CD4-positive, alpha-beta T cell treated with Interleukin-4 for 4 hours (primary cell): Measurements from ENCODE around the gene THBS1.
A peak's percentile ranks its signal among the peaks of the same experiment; 100 is the strongest.

ENCODE experiments used
- DNase-seq: peaks from one replicate; pipeline ENCODE4 v3.0.0-alpha.2; 2020

The THBS1 gene

DNA sequence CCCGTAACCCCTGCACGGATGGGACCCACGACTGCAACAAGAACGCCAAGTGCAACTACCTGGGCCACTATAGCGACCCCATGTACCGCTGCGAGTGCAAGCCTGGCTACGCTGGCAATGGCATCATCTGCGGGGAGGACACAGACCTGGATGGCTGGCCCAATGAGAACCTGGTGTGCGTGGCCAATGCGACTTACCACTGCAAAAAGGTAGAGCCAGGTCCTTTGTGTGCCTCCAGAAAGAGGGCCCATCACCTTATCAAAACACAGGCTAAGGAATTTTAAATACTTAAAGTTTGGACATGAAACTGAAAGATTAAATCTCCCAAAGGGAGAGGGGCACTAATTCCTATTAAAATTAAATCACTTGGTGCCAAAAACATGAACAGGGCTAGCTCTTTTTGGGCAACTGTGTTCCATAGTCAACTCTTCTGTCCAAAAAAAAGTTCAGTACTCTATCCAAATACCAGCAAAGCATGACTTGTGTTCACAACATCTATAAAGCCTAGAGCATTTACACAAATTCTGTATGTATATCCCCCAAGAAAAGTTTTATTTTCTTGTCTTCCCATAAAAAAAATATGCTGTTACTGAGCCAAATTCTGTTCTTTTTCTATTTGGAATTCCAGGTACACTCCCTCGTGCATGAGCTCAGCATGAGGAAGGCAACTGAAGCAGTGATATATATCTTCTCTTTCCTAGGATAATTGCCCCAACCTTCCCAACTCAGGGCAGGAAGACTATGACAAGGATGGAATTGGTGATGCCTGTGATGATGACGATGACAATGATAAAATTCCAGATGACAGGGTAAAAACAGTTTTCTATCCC is 9.2 kb downstream of the THBS1 start:
- DNase-seq: no peak

- no peak for DNase-seq
Measured at GRCh38 chr15:39591141-39591895, 10.4 kb downstream of the THBS1 start.

- no peak for DNase-seq
Measured at GRCh38 chr15:39591896-39592315, 11.0 kb downstream of the THBS1 start.

- DNase-seq: no peak
Measured at GRCh38 chr15:39592500-39592899, 11.6 kb downstream of the THBS1 start.

DNA sequence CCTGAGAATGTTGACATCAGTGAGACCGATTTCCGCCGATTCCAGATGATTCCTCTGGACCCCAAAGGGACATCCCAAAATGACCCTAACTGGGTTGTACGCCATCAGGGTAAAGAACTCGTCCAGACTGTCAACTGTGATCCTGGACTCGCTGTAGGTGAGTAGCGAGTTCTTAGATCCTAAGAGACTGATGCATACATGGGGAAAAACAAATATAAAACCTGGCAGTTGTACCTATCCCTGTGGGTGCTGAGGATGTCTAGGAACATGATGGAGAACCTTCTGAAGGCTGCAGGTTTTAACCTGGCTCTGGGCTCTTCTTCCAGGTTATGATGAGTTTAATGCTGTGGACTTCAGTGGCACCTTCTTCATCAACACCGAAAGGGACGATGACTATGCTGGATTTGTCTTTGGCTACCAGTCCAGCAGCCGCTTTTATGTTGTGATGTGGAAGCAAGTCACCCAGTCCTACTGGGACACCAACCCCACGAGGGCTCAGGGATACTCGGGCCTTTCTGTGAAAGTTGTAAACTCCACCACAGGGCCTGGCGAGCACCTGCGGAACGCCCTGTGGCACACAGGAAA is 12.3 kb downstream of the THBS1 start:
- DNase-seq: no peak

DNA sequence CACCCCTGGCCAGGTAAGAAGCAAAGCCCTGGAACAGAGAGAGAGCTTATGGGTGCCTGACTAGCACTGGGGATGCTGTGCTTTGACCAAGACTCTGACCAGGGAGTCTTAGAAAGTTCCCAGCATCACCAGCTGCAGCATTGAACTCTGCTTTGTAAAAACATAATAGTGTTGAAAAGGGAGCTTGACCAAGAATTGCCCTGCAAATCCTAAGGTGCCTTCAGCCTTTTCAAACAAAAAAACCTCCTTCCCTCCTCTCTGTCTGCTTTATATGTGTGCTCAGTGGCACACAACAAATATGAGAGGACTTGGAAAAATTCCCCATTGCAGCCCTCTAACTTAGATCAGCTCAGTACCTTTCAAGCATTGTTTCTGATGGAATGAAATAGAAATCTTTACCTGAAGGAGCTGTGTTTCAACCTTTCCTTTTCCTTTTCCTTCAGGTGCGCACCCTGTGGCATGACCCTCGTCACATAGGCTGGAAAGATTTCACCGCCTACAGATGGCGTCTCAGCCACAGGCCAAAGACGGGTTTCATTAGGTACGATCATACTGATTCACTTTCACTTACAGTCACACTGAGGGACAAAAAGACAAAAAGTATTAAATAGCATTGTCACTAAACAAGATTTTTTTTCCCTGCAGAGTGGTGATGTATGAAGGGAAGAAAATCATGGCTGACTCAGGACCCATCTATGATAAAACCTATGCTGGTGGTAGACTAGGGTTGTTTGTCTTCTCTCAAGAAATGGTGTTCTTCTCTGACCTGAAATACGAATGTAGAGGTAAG is 13.0 kb downstream of the THBS1 start:
- DNase-seq: peak; percentile 63

DNA sequence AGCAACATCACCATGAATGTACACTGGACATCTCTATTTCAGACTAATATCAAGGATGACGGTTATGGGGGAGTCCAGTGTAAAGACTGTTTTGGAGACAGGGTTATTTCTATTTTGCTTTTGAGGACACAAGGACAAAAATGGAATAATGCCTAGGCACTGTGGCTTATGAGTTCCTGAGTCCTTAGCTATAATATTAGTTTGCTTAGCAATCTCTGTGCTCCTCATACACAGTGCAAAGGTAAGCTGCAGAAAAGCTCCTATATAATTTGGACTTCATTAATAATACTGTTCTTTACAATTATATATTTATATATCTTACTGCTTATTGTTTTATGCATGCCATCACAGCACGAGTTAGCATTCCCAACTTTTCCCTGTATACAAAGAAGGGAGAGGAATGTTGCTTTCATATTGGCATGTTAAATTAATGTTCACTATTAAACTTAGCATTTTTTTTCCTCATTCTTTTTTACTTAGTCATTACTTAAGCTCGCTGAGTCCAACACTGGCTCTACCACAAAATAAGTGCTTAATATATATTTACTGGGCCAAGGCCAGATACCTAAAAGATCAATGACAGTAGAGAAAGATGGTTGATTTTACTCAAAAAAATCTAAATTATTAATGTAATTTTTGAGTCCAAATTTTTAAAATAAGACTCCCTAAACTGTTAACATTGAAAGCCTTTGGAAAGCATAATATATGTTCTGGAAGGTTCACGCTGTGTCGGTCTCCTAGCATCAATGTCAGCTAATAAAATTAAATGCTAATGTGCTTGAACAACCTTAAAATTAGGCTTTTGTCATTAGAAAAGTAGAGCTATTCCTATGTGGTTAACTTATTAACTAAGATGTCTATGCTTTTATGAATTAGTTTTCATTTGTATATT is 13.8 kb downstream of the THBS1 start:
- no peak for DNase-seq

DNA sequence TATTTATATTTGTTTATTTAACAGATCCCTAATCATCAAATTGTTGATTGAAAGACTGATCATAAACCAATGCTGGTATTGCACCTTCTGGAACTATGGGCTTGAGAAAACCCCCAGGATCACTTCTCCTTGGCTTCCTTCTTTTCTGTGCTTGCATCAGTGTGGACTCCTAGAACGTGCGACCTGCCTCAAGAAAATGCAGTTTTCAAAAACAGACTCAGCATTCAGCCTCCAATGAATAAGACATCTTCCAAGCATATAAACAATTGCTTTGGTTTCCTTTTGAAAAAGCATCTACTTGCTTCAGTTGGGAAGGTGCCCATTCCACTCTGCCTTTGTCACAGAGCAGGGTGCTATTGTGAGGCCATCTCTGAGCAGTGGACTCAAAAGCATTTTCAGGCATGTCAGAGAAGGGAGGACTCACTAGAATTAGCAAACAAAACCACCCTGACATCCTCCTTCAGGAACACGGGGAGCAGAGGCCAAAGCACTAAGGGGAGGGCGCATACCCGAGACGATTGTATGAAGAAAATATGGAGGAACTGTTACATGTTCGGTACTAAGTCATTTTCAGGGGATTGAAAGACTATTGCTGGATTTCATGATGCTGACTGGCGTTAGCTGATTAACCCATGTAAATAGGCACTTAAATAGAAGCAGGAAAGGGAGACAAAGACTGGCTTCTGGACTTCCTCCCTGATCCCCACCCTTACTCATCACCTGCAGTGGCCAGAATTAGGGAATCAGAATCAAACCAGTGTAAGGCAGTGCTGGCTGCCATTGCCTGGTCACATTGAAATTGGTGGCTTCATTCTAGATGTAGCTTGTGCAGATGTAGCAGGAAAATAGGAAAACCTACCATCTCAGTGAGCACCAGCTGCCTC is 14.7 kb downstream of the THBS1 start:
- DNase-seq: no peak

DNA sequence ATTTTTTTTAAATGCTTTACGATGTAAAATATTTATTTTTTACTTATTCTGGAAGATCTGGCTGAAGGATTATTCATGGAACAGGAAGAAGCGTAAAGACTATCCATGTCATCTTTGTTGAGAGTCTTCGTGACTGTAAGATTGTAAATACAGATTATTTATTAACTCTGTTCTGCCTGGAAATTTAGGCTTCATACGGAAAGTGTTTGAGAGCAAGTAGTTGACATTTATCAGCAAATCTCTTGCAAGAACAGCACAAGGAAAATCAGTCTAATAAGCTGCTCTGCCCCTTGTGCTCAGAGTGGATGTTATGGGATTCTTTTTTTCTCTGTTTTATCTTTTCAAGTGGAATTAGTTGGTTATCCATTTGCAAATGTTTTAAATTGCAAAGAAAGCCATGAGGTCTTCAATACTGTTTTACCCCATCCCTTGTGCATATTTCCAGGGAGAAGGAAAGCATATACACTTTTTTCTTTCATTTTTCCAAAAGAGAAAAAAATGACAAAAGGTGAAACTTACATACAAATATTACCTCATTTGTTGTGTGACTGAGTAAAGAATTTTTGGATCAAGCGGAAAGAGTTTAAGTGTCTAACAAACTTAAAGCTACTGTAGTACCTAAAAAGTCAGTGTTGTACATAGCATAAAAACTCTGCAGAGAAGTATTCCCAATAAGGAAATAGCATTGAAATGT is 15.6 kb downstream of the THBS1 start:
- no peak for DNase-seq

GRCh38 chr15:39597336-39597735 is 16.5 kb downstream of the THBS1 start:
- DNase-seq: no peak

GRCh38 chr15:39597751-39598185 is 16.9 kb downstream of the THBS1 start:
- DNase-seq: no peak

GRCh38 chr15:39598186-39598850 is 17.4 kb downstream of the THBS1 start:
- DNase-seq: no peak

DNA sequence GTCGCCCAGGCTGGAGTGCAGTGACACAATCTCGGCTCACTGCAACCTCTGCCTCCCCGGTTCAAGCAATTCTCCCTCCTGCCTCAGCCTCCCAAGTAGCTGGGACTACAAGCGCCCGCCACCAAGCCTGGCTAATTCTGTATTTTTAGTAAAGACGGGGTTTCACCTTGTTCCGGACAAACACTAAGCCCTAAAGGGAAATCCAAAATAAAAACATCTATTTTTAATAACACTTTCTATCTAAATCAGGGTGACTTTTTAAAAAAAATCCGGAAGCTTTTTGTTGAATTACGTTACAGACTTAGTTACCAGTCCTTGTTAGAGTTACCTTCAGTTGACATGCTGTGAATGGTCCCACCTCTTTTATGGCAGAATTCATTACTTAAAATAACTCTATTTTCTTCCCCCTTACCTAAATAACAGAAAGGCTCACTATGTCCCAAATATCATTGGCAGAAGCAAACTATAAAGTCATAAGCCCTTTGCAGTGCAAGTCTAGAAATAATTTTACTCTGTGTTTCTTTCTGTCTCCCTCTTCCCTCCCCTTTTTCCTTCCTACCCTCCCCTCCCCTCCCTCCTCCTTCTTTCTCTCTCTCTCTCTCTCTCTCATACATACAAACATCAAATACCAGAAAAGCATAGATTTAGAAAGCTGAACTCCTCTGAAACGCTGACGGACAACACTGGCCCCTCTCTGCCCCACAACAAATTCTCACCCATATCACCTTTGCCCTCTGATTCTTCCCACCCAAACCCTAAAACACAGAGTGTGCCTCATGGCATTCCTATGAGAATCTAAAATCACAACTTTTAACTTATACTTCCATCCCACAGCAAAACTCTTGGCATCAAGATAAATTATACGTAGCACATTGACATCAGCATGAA is 18.3 kb downstream of the THBS1 start:
- DNase-seq: no peak

- DNase-seq: no peak
Measured at GRCh38 chr15:39599871-39600270, 19.0 kb downstream of the THBS1 start.

DNA sequence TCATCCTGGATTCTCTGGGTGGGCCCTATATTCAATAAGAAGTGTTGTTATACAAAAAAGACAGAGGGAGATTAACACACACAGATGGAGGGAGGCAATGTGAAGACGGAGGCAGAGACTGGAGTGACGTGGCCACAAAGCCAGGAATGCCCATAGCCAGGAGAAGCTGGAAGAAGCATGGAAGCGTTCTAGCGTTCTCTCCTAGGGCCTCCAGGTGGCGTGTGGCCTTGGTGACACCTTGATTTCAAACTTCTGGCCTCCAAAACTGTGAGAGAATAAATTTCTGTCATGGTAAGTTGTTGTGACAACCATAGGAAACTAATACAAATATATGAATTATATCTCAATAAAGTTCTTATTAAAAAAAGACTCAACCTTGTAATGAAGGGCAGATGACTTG is 21.3 kb downstream of the THBS1 start:
- no peak for DNase-seq

DNA sequence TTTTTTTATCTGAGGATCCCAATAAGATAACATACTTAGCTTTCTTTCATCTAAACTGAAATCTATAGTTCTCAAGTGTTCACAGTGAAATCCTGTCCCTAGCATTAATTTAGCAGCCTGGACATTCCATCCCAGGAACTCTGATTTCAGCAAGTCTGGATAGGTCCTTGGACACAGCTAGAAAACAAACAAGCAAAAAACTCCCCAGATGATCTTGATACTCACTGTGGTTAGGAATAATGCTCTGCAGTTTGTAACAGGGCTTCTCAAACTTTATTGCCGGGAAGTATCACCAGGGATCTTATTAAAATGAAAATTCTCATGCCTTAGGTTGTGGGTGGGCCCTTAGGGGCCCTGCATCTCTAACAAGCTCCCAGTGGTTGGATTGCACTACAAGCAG is 24.3 kb downstream of the THBS1 start:
- DNase-seq: no peak

- DNase-seq: no peak
Measured at GRCh38 chr15:39608185-39609139, 27.6 kb downstream of the THBS1 start.
